ENCODE results near the gene CERT1.

Gene CERT1

DNA sequence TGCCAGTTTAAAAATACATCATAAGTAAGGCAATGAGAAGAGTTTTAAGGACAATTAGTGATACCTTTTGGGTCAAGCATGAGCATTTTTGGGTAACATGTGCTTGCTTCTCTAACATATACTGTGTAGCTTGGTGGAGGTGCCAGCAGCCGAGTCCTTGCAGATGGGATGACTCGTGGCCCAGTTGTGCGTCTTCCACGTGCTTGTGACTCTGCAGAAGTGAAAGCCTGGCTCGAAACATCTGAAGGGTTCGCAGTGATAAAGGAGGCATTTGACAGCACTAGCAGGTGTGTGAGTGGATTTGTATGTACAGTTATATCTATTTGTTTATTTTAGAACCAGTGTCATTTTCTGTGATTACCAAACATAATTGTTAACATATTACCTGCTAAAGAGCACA is 156.2 kb downstream of the CERT1 start:
- no peaks in the 10 kb centered on the region for H3K9me3 ChIP-seq (ENCODE audit: control insufficient read depth, insufficient read depth, low read length)
- peaks cover 99% of the 10 kb centered on the region for H3K36me3 ChIP-seq (ENCODE audit: control insufficient read depth, insufficient read depth, low read length)
- no peak overlapping the region for H3K9ac ChIP-seq (ENCODE audit: low read depth, low read length)
- no peaks in the 10 kb centered on the region for H3K4me1 ChIP-seq (ENCODE audit: control insufficient read depth, insufficient read depth, low read length)
- no peak overlapping the region for H3K27ac ChIP-seq (ENCODE audit: low read depth, low read length)
- no peaks in the 10 kb centered on the region for H3K27me3 ChIP-seq (ENCODE audit: control insufficient read depth, insufficient read depth, low read length)
- no peak overlapping the region for H3K4me3 ChIP-seq (ENCODE audit: low read depth, low read length)

DNA sequence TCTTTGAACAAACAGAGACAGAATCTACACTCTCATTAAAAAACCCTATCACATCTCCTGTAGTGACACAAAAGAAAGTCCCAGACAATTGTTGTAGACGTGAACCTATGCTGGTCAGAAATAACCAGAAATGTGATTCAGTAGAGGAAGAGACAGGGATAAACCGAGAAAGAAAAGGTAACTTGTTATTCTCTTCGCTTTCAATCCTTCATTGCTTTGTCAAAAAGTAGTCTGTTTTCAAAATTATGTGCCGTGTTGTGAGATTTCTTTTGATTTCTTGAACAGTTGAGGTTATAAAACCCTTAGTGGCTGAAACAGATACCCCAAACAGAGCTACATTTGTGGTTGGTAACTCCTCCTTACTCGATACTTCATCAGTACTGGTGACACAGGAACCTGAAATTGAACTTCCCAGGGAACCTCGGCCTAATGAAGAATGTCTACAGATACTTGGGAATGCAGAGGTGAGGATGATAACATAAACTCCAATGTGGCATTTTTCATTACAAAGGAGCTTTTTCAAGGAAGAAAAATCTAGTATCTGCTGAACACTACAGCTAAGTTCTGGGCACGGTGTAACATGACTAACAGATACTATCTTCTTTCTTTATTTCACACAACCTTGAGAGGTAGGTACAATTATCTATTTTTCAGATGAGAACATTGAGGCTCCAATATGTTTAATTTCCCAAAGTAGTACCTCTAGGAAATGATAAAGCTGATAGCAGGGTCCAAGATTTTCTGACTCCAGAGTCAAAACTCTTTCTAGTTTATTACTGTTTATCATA is 160.1 kb downstream of the CERT1 start:
- peaks cover 99% of the 10 kb centered on the region for H3K36me3 ChIP-seq (ENCODE audit: control insufficient read depth, insufficient read depth, low read length)
- H3K9ac ChIP-seq (ENCODE audit: low read depth, low read length): no peak overlapping the region
- H3K27ac ChIP-seq (ENCODE audit: low read depth, low read length): no peak overlapping the region
- no peaks in the 10 kb centered on the region for H3K9me3 ChIP-seq (ENCODE audit: control insufficient read depth, insufficient read depth, low read length)
- H3K4me1 ChIP-seq (ENCODE audit: control insufficient read depth, insufficient read depth, low read length): no peaks in the 10 kb centered on the region
- H3K27me3 ChIP-seq (ENCODE audit: control insufficient read depth, insufficient read depth, low read length): no peaks in the 10 kb centered on the region
- H3K4me3 ChIP-seq (ENCODE audit: low read depth, low read length): no peak overlapping the region

DNA sequence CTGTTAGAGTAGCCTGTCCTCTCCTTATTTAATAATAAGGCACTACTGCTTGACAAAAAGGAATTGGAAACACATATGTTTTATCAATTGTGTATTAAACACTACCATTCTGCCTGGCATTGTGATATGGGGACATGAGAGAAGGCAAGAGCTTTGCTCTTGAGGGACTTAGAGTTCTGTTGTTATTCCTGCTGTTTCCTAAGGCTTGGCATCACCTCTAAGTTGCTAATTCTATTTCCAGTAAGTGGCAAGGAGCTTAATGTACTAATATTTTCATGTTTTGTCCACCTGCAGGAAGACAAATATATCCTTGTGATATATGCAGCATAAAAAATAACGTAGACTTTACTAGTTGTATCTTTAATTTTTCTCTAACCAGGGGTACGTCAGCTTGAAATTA is 161.8 kb downstream of the CERT1 start:
- Histone ChIP-seq H3K36me3 (ENCODE audit: control insufficient read depth, insufficient read depth, low read length) (peaks cover 99% of the 10 kb centered on the region), H3K9me3 (ENCODE audit: control insufficient read depth, insufficient read depth, low read length) (no peaks in the 10 kb centered on the region), H3K27me3 (ENCODE audit: control insufficient read depth, insufficient read depth, low read length) (no peaks in the 10 kb centered on the region)

DNA sequence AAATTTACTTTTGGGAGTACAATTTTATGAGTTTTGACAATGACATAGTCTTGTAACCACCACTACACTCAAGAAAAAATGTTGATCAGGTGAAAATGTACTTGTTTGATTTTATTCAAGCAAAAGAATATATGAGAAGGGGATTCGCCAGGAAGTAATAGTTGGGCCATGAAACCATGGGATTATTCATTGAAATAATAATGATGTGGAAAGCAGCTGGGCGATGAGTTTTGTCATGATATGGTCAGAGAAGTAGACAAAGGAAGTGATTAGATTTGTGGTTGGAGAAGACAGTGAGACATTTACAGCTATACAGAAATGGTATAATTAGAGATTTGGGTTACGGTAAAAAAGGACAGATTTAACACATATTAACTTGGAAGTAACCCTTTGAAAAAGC is 163.2 kb downstream of the CERT1 start:
- Histone ChIP-seq H3K27me3 (ENCODE audit: control insufficient read depth, insufficient read depth, low read length) (no peaks in the 10 kb centered on the region), H3K9me3 (ENCODE audit: control insufficient read depth, insufficient read depth, low read length) (no peaks in the 10 kb centered on the region), H3K4me3 (ENCODE audit: low read depth, low read length) (no peak overlapping the region), H3K9ac (ENCODE audit: low read depth, low read length) (no peak overlapping the region), H3K36me3 (ENCODE audit: control insufficient read depth, insufficient read depth, low read length) (peaks cover 99% of the 10 kb centered on the region), H3K27ac (ENCODE audit: low read depth, low read length) (no peak overlapping the region), H3K4me1 (ENCODE audit: control insufficient read depth, insufficient read depth, low read length) (no peaks in the 10 kb centered on the region)

More for the DNA sequence above, 161.8 kb downstream of the CERT1 start:
- Histone ChIP-seq H3K4me3 (ENCODE audit: low read depth, low read length) (no peak overlapping the region), H3K9ac (ENCODE audit: low read depth, low read length) (no peak overlapping the region), H3K27ac (ENCODE audit: low read depth, low read length) (no peak overlapping the region), H3K4me1 (ENCODE audit: control insufficient read depth, insufficient read depth, low read length) (no peaks in the 10 kb centered on the region)

DNA sequence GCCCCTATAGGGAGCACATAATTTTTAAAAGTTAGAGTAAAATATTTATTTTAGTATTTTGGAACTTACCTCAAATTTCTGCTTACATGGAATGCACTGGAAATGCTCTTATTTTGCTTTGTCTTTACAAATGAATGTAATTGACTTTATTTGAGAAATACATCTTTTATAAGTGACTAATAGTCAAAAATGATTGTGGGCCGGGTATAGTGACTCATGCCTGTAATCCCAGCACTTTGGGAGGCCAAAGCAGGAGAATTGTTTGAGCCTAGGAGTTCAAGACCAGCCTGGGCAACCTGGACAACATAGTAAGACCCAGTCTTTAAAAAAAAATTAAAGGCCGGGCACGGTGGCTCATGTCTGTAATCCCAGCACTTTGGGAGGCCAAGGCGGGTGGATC is 168.6 kb downstream of the CERT1 start:
- no peaks in the 10 kb centered on the region for H3K27me3 ChIP-seq (ENCODE audit: control insufficient read depth, insufficient read depth, low read length)
- peaks cover 14% of the 10 kb centered on the region for H3K4me1 ChIP-seq (ENCODE audit: control insufficient read depth, insufficient read depth, low read length)
- no peak overlapping the region for H3K4me3 ChIP-seq (ENCODE audit: low read depth, low read length)
- no peak overlapping the region for H3K27ac ChIP-seq (ENCODE audit: low read depth, low read length)
- H3K36me3 ChIP-seq (ENCODE audit: control insufficient read depth, insufficient read depth, low read length): peaks cover 66% of the 10 kb centered on the region
- H3K9me3 ChIP-seq (ENCODE audit: control insufficient read depth, insufficient read depth, low read length): no peaks in the 10 kb centered on the region
- H3K9ac ChIP-seq (ENCODE audit: low read depth, low read length): no peak overlapping the region

- Histone ChIP-seq H3K27me3 (ENCODE audit: control insufficient read depth, insufficient read depth, low read length) (no peaks in the 10 kb centered on the region), H3K4me3 (ENCODE audit: low read depth, low read length) (no peak overlapping the region), H3K9me3 (ENCODE audit: control insufficient read depth, insufficient read depth, low read length) (no peaks in the 10 kb centered on the region), H3K4me1 (ENCODE audit: control insufficient read depth, insufficient read depth, low read length) (peaks cover 14% of the 10 kb centered on the region), H3K9ac (ENCODE audit: low read depth, low read length) (no peak overlapping the region), H3K27ac (ENCODE audit: low read depth, low read length) (no peak overlapping the region), H3K36me3 (ENCODE audit: control insufficient read depth, insufficient read depth, low read length) (peaks cover 57% of the 10 kb centered on the region)
Observed at GRCh38 chr5:75341934-75342333, 169.5 kb downstream of the CERT1 start.

GRCh38 chr5:75340714-75341478 is 170.5 kb downstream of the CERT1 start:
- Histone ChIP-seq H3K9ac (ENCODE audit: low read depth, low read length) (no peak overlapping the region), H3K27me3 (ENCODE audit: control insufficient read depth, insufficient read depth, low read length) (no peaks in the 10 kb centered on the region), H3K4me3 (ENCODE audit: low read depth, low read length) (no peak overlapping the region), H3K27ac (ENCODE audit: low read depth, low read length) (no peak overlapping the region), H3K9me3 (ENCODE audit: control insufficient read depth, insufficient read depth, low read length) (no peaks in the 10 kb centered on the region), H3K4me1 (ENCODE audit: control insufficient read depth, insufficient read depth, low read length) (peaks cover 17% of the 10 kb centered on the region), H3K36me3 (ENCODE audit: control insufficient read depth, insufficient read depth, low read length) (peaks cover 47% of the 10 kb centered on the region)

DNA sequence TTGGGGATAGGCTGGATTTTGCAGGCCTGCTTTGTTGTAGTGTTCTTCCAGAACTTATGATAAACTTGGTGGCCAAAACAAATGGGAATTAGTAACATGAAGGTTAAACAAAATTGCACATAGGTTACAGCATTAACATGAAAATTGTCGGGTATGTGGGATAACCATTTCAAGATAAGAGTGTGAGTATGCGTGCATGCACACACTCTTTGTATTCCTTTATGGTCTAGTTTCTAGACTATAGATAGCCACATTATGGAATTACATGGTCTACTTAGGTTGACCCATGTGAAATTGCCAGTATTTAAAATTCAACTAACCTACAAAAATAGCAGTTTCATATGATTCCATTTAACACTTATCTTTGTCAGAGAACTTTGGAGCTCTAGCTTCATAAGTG is 173.0 kb downstream of the CERT1 start:
- H3K9ac ChIP-seq (ENCODE audit: low read depth, low read length): peak overlapping the region; percentile 78
- peak overlapping the region; percentile 82 for H3K4me3 ChIP-seq (ENCODE audit: low read depth, low read length)
- H3K9me3 ChIP-seq (ENCODE audit: control insufficient read depth, insufficient read depth, low read length): no peaks in the 10 kb centered on the region
- H3K27me3 ChIP-seq (ENCODE audit: control insufficient read depth, insufficient read depth, low read length): no peaks in the 10 kb centered on the region
- peaks cover 21% of the 10 kb centered on the region for H3K4me1 ChIP-seq (ENCODE audit: control insufficient read depth, insufficient read depth, low read length)
- H3K27ac ChIP-seq (ENCODE audit: low read depth, low read length): no peak overlapping the region
- H3K36me3 ChIP-seq (ENCODE audit: control insufficient read depth, insufficient read depth, low read length): peaks cover 22% of the 10 kb centered on the region

- peak overlapping the region; percentile 78 for H3K9ac ChIP-seq (ENCODE audit: low read depth, low read length)
- H3K9me3 ChIP-seq (ENCODE audit: control insufficient read depth, insufficient read depth, low read length): no peaks in the 10 kb centered on the region
- H3K4me3 ChIP-seq (ENCODE audit: low read depth, low read length): peak overlapping the region; percentile 82
- peaks cover 15% of the 10 kb centered on the region for H3K36me3 ChIP-seq (ENCODE audit: control insufficient read depth, insufficient read depth, low read length)
- peak overlapping the region; percentile 86 for H3K27ac ChIP-seq (ENCODE audit: low read depth, low read length)
- H3K4me1 ChIP-seq (ENCODE audit: control insufficient read depth, insufficient read depth, low read length): peaks cover 21% of the 10 kb centered on the region
- H3K27me3 ChIP-seq (ENCODE audit: control insufficient read depth, insufficient read depth, low read length): no peaks in the 10 kb centered on the region
Observed at GRCh38 chr5:75337366-75338021, 173.9 kb downstream of the CERT1 start.

DNA sequence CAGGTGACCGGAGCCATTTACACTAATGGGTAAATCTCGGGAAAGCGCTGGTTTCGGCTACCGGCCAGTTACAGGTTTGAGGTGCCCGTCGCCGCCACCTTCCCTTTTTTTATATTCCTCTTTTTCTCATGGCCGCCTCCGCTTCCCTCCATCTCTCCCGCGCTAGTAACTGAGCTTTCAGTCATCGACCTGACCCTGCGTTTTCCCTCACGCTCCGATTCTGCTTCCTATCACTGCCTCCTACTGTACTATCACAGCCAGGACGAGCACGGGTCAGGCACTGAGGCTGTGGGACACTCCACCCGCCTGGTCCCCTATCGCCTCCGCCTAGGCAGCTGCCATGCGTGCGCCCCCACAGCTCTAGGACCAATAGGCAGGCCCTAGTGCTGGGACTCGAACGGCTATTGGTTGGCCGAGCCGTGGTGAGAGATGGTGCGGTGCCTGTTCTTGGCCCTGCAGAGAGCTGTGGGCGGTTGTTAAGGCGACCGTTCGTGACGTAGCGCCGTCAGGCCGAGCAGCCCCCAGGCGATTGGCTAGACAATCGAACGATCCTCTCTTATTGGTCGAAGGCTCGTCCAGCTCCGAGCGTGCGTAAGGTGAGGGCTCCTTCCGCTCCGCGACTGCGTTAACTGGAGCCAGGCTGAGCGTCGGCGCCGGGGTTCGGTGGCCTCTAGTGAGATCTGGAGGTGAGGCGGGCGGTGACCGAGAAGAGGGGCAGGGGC is 174.7 kb downstream of the CERT1 start, which contains the start of gene HMGCR:
Gene HMGCR, plus strand, starts transcription at position 606 of the 722 bp plus-strand sequence. CDS start 5,386 bp downstream, outside the sequence.
- H3K4me3 ChIP-seq (ENCODE audit: low read depth, low read length): peak within 1 kb of the TSS; percentile 82
- H3K9me3 ChIP-seq (ENCODE audit: control insufficient read depth, insufficient read depth, low read length): no peaks in the 10 kb centered on the region
- H3K27ac ChIP-seq (ENCODE audit: low read depth, low read length): peak within 1 kb of the TSS; percentile 87
- H3K36me3 ChIP-seq (ENCODE audit: control insufficient read depth, insufficient read depth, low read length): peaks cover 10% of the 10 kb centered on the region
- peaks cover 21% of the 10 kb centered on the region for H3K4me1 ChIP-seq (ENCODE audit: control insufficient read depth, insufficient read depth, low read length)
- no peaks in the 10 kb centered on the region for H3K27me3 ChIP-seq (ENCODE audit: control insufficient read depth, insufficient read depth, low read length)
- H3K9ac ChIP-seq (ENCODE audit: low read depth, low read length): peak within 1 kb of the TSS; percentile 80
